GM12878 (cell line): Measurements from ENCODE around the gene MAN1A1. TPM values are rescaled to one million over a fixed set of nuclear protein-coding genes. Genes with fewer than 3 reads are reported as not detected.

Experiments
- ATAC-seq: fragments of 200-7000 bp; cut with Tn5 transposase; 3 replicates; pipeline ENCODE4 v1.9.1; 2020; ENCODE audit warnings: mild to moderate bottlenecking, moderate library complexity
- BruUV-seq: library from RNA; stranded (reverse); fragments of 400-500 nt; replicated peaks from 2 replicates; lab custom pipeline; 2021; lab: Mats Ljungman, UMichigan
- CTCF ChIA-PET: fragments of 300-600 bp; sonication (Branson Sonifier 250); formaldehyde crosslinking; extraction: SDS; loops from one replicate; lab custom pipeline; 2021; ENCODE audit warnings: inconsistent platforms; lab: Yijun Ruan, JAX
- POLR2A ChIA-PET: fragments of 350-600 bp; formaldehyde crosslinking; extraction: SDS; loops from one replicate; lab custom pipeline; 2021; ENCODE audit warnings: inconsistent platforms; lab: Charles Lee
- RAD21 ChIA-PET: fragments of 300-600 bp; sonication (Branson Sonifier 250); formaldehyde crosslinking; loops from one replicate; lab custom pipeline; 2023; ENCODE audit warnings: antibody characterized with exemption; ENCODE audit not compliant: unreplicated experiment; lab: Charles Lee
- SMC1A ChIA-PET: fragments of 300-600 bp; sonication (Branson Sonifier 250); formaldehyde crosslinking; loops from one replicate; lab custom pipeline; 2023; ENCODE audit not compliant: unreplicated experiment, uncharacterized antibody; lab: Charles Lee
- DNase-seq: peaks from one replicate; pipeline ENCODE4 v3.0.0-alpha.2; 2011; ENCODE audit warnings: low read depth, low spot score
- FAIRE-seq: peaks from 3 replicates; lab custom pipeline; 2011; peaks lifted over from hg19 to GRCh38; lab: Jason Lieb, UNC
- H2AFZ ChIP-seq: 2 replicates; pipeline ENCODE4 v1.6.0; 2011; ENCODE audit warnings: low read depth, low read length, control low read depth; ENCODE audit not compliant: control insufficient read depth
- H3K27ac ChIP-seq: 2 replicates; pipeline ENCODE4 v1.5.1; 2011; ENCODE audit warnings: control low read depth; ENCODE audit not compliant: control insufficient read depth, insufficient read depth
- H3K27me3 ChIP-seq, 2 experiments: replicated peaks in 1 of 2; 2 replicates each; pipeline versions ENCODE4 v1.6.0 to v1.6.1; 2011; ENCODE audit warnings: low read length in 1 of 2; ENCODE audit not compliant: control insufficient read depth in 2 of 2, insufficient read depth in 2 of 2
- H3K36me3 ChIP-seq, 2 experiments: 2 replicates each; pipeline ENCODE4 v1.5.1; 2011; ENCODE audit warnings: low read length in 1 of 2; ENCODE audit not compliant: control insufficient read depth in 2 of 2, insufficient read depth in 2 of 2
- H3K4me1 ChIP-seq: 2 replicates; pipeline ENCODE4 v1.6.1; 2011; ENCODE audit warnings: mild to moderate bottlenecking, low read length, moderate library complexity, mixed read lengths; ENCODE audit not compliant: control insufficient read depth, insufficient read depth
- H3K4me2 ChIP-seq: 2 replicates; pipeline ENCODE4 v1.6.0; 2011; ENCODE audit warnings: control low read depth; ENCODE audit not compliant: control insufficient read depth, insufficient read depth
- H3K4me3 ChIP-seq: fragments of 200-600 bp; sonication (generic); 2 replicates; pipeline ENCODE4 v1.5.1; 2016
- H3K79me2 ChIP-seq: 2 replicates; pipeline ENCODE4 v1.6.0; 2011; ENCODE audit warnings: low read length; ENCODE audit not compliant: control insufficient read depth, insufficient read depth
- H3K9ac ChIP-seq: 2 replicates; pipeline ENCODE4 v1.8.0; 2011; ENCODE audit warnings: low read length, control low read depth, mixed read lengths; ENCODE audit not compliant: control insufficient read depth, insufficient read depth
- H3K9me3 ChIP-seq: replicated peaks from 3 replicates; pipeline ENCODE4 v1.5.1; 2011; ENCODE audit warnings: mild to moderate bottlenecking, low read length; ENCODE audit not compliant: control insufficient read depth, insufficient read depth
- H4K20me1 ChIP-seq: 2 replicates; pipeline ENCODE4 v1.6.0; 2011; ENCODE audit not compliant: control insufficient read depth, insufficient read depth
- CBFB ChIP-seq: IDR thresholded peaks from 2 replicates; pipeline ENCODE4 v1.6.1; 2016; ENCODE audit warnings: antibody characterized with exemption, low read depth
- CBX3 ChIP-seq: fragments of 200-600 bp; sonication (generic); IDR thresholded peaks from 2 replicates; pipeline ENCODE4 v1.6.1; 2016; ENCODE audit warnings: low read depth, borderline replicate concordance
- ELK1 ChIP-seq: IDR thresholded peaks from 2 replicates; pipeline ENCODE4 v1.6.1; 2012; ENCODE audit warnings: low read depth, low read length, improper control_type of control experiment
- GABPA ChIP-seq: IDR thresholded peaks from 2 replicates; pipeline ENCODE4 v1.6.1; 2014; ENCODE audit warnings: antibody characterized with exemption, low read depth, mild to moderate bottlenecking, inconsistent platforms
- MEF2A ChIP-seq: IDR thresholded peaks from 2 replicates; pipeline ENCODE4 v1.6.1; 2011; ENCODE audit warnings: low read depth, mild to moderate bottlenecking, low read length, moderate library complexity; ENCODE audit not compliant: insufficient read depth
- NBN ChIP-seq: fragments of 450-650 bp; IDR thresholded peaks from 2 replicates; pipeline ENCODE4 v1.6.1; 2016
- NRF1 ChIP-seq: conservative IDR thresholded peaks from 2 replicates; pipeline ENCODE4 v1.6.1; 2011; ENCODE audit warnings: mild to moderate bottlenecking, low read depth, low read length, improper control_type of control experiment
- SUPT20H ChIP-seq: IDR thresholded peaks from 2 replicates; pipeline ENCODE4 v1.6.1; 2011; ENCODE audit warnings: low read depth, mild to moderate bottlenecking, low read length, moderate library complexity, borderline replicate concordance; ENCODE audit not compliant: control insufficient read depth
- YY1 ChIP-seq: IDR thresholded peaks from 2 replicates; pipeline ENCODE4 v1.6.1; 2011; ENCODE audit warnings: low read depth, mild to moderate bottlenecking, low read length
- ZNF217 ChIP-seq: fragments of 450-650 bp; IDR thresholded peaks from 2 replicates; pipeline ENCODE4 v1.6.1; 2017; ENCODE audit warnings: antibody characterized with exemption, mild to moderate bottlenecking
- ZNF592 ChIP-seq: fragments of 450-650 bp; IDR thresholded peaks from 2 replicates; pipeline ENCODE4 v1.6.1; 2017; ENCODE audit warnings: mild to moderate bottlenecking, moderate library complexity
- whole genome bisulfite sequencing: methylation state at CpG from one replicate; pipeline ENCODE4 v1.1.6; 2016; ENCODE audit warnings: low lambda C conversion rate; ENCODE audit not compliant: insufficient replicate concordance, insufficient coverage; ENCODE audit errors: missing lambda C conversion rate; 5-methylcytosine and 5-hydroxymethylcytosine counted together
- in situ Hi-C: fragments of 300-500 bp; cut with MboI; formaldehyde crosslinking; loops from 9 replicates; pipeline ENCODE4 v1.14.3; 2018; ENCODE audit warnings: mixed read lengths
- intact Hi-C: fragments of 100-400 bp; cut with micrococcal nuclease; formaldehyde crosslinking; loops from one replicate; pipeline ENCODE4 v1.14.2; 2022; ENCODE audit not compliant: unreplicated experiment
- polyA plus RNA-seq, 11 experiments: library from polyadenylated mRNA; depleted of rRNA in 4 of 11; unstranded in 6 of 11; stranded (reverse) in 5 of 11; fragments of >200 nt; fragmentation: Nextera tagmentation in 4 of 11; fragmentation: Illumina TruSeq in 1 of 11; extraction: Ambion mirVana in 4 of 11; extraction: Trizol in 1 of 11; gene quantifications; 1 replicate in 1 of 11; 2 replicates in 10 of 11; pipeline versions ENCODE4 v1.2.1 to v1.2.3, GENCODE V29; 2011 to 2016; ENCODE audit warnings: inconsistent platforms in 2 of 11, missing spikeins in 2 of 11, low read depth in 1 of 11
- total RNA-seq, 4 experiments: library from RNA; depleted of rRNA in 3 of 4; stranded (reverse); fragments of >200 nt in 3 of 4; fragmentation: Illumina TruSeq in 1 of 4; extraction: Trizol in 1 of 4; gene quantifications; 2 replicates each; pipeline versions ENCODE4 v1.2.1 to v1.2.3, GENCODE V29; 2013 to 2021

MAN1A1 gene
- total and polyA plus RNA-seq, 10 of the 15 experiments (the other 5 are each of a cell fraction or from before 2014, with no cell fraction given) = 5.4 to 28.1 (median 19.5) TPM

- TF ChIP-seq CBFB (no peak), CBX3 (no peak), YY1 (no peak)
Measured at GRCh38 chr6:119289651-119290050, 59.9 kb downstream of the MAN1A1 start (continued).

- SMC1A ChIA-PET = interaction anchor here (0.8 to 1.7 kb wide), 5 partner anchors 14 to 50 kb away, joined by 3 to 4 read pairs (median 3); no protein-coding TSS in a partner anchor
- Histone ChIP-seq H3K4me3 (no peak overlapping the region), H3K4me1 (no peaks in the 10 kb centered on the region), H3K27ac (no peak overlapping the region), H3K27me3 (no peaks in the 10 kb centered on the region), H4K20me1 (no peaks in the 10 kb centered on the region), H3K79me2 (no peaks in the 10 kb centered on the region), H3K9me3 (no peaks in the 10 kb centered on the region; the same call in 1 of the 3 replicates), H3K9ac (no peak overlapping the region), H3K4me2 (no peak overlapping the region), H3K36me3 (no peaks in the 10 kb centered on the region; a peak in 1 of 4 replicates), H2AFZ (no peak overlapping the region)
- intact Hi-C loops (no loop called here), in situ Hi-C loops (no loop called here)
- FAIRE-seq (no peak), DNase-seq (no peak), ATAC-seq (no peak)
- RAD21 ChIA-PET = interaction anchor here (1.2 kb wide), 1 partner anchor 27 kb away, joined by 4 read pairs; no protein-coding TSS in a partner anchor
- WGBS = 96% methylated on average over 3 of the region's 3 CpGs
- no TSS peak for BruUV-seq
- TF ChIP-seq ZNF217 (no peak), ELK1 (no peak), MEF2A (no peak), SUPT20H (no peak), NBN (no peak), ZNF592 (no peak), GABPA (no peak), NRF1 (no peak)
- CTCF ChIA-PET = interaction anchor here (0.7 to 1.1 kb wide), 4 partner anchors 26 to 61 kb away, joined by 3 read pairs; no protein-coding TSS in a partner anchor
- POLR2A ChIA-PET = no interaction called here
Measured at GRCh38 chr6:119285908-119286625, 63.5 kb downstream of the MAN1A1 start.
